Esophagus squamous epithelium (tissue), 4 donors: ENCODE data around the gene EPDR1.

Source experiments
- POLR2A ChIP-seq, 4 donors: fragments of 450-650 bp; IDR thresholded peaks; one replicate each; pipeline ENCODE4 v1.6.1; 2017; ENCODE audit warnings: antibody characterized with exemption in 4 of 4, mild to moderate bottlenecking in 4 of 4, moderate library complexity in 3 of 4
- TF ChIP-seq, protein P1 (sequence below), 6 experiments: fragments of 450-650 bp in 4 of 6; fragments of 200-600 bp in 2 of 6; sonication (generic) in 2 of 6; IDR thresholded peaks; one replicate each; pipeline ENCODE4 v1.5.1; 2016 to 2019; ENCODE audit warnings: antibody characterized with exemption in 6 of 6, mild to moderate bottlenecking in 4 of 6, moderate library complexity in 4 of 6

GRCh38 chr7:37930226-37930948 lies 9.9 kb downstream of the EPDR1 start:
- no peak for TF ChIP-seq POLR2A (IDR thresholded peaks at IDR 0.05)
- TF ChIP-seq, protein P1, sequence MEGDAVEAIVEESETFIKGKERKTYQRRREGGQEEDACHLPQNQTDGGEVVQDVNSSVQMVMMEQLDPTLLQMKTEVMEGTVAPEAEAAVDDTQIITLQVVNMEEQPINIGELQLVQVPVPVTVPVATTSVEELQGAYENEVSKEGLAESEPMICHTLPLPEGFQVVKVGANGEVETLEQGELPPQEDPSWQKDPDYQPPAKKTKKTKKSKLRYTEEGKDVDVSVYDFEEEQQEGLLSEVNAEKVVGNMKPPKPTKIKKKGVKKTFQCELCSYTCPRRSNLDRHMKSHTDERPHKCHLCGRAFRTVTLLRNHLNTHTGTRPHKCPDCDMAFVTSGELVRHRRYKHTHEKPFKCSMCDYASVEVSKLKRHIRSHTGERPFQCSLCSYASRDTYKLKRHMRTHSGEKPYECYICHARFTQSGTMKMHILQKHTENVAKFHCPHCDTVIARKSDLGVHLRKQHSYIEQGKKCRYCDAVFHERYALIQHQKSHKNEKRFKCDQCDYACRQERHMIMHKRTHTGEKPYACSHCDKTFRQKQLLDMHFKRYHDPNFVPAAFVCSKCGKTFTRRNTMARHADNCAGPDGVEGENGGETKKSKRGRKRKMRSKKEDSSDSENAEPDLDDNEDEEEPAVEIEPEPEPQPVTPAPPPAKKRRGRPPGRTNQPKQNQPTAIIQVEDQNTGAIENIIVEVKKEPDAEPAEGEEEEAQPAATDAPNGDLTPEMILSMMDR (IDR thresholded peaks at IDR 0.05): no peak
